H1 (cell line): ENCODE measurements around the gene CDK9. TPM values are rescaled to one million over a fixed set of nuclear protein-coding genes. Genes with fewer than 3 reads are reported as not detected.
A peak's percentile ranks its signal among the peaks of the same experiment; 100 is the strongest.

Experiments
- CTCF ChIA-PET: fragments of 300-600 bp; sonication (Branson Sonifier 250); formaldehyde crosslinking; loops from one replicate; lab custom pipeline; 2021; ENCODE audit not compliant: partially characterized antibody; lab: Charles Lee
- POLR2A ChIA-PET: fragments of 300-600 bp; sonication (Branson Sonifier 250); formaldehyde crosslinking; loops from one replicate; lab custom pipeline; 2021; ENCODE audit warnings: inconsistent platforms; ENCODE audit not compliant: partially characterized antibody; lab: Charles Lee
- DNase-seq, 2 experiments: peaks; one replicate each; pipeline versions ENCODE4 v3.0.0 to v3.0.0-alpha.2; 2010 to 2022; ENCODE audit warnings: low spot score in 2 of 2, low read depth in 1 of 2, mixed read lengths in 1 of 2
- FAIRE-seq: peaks from 2 replicates; lab custom pipeline; 2011; peaks lifted over from hg19 to GRCh38; lab: Jason Lieb, UNC
- H2AFZ ChIP-seq: 2 replicates; pipeline ENCODE4 v1.8.1; 2012; ENCODE audit warnings: low read length, inconsistent platforms
- H2AK5ac ChIP-seq: 2 replicates; pipeline ENCODE4 v1.6.1; 2013; ENCODE audit warnings: low read depth, low read length
- H2BK120ac ChIP-seq: replicated peaks from 2 replicates; pipeline ENCODE3; 2013; ENCODE audit warnings: low read depth, low read length, inconsistent platforms
- H2BK12ac ChIP-seq: 2 replicates; pipeline ENCODE4 v1.6.1; 2013; ENCODE audit warnings: low read depth, low read length
- H2BK15ac ChIP-seq: 2 replicates; pipeline ENCODE4 v1.6.1; 2013; ENCODE audit warnings: low read length
- H2BK20ac ChIP-seq: 2 replicates; pipeline ENCODE4 v1.6.1; 2013; ENCODE audit warnings: low read length
- H2BK5ac ChIP-seq: 2 replicates; pipeline ENCODE4 v1.6.1; 2013; ENCODE audit warnings: low read depth, low read length
- H3K14ac ChIP-seq: 2 replicates; pipeline ENCODE4 v1.6.1; 2013; ENCODE audit warnings: inconsistent platforms; ENCODE audit not compliant: insufficient read length
- H3K18ac ChIP-seq: 2 replicates; pipeline ENCODE4 v1.6.1; 2013; ENCODE audit warnings: low read length; ENCODE audit errors: extremely low read depth
- H3K23ac ChIP-seq: 2 replicates; pipeline ENCODE4 v1.6.1; 2013; ENCODE audit warnings: inconsistent platforms; ENCODE audit not compliant: insufficient read length
- H3K23me2 ChIP-seq: 2 replicates; pipeline ENCODE4 v1.6.1; 2013; ENCODE audit warnings: low read depth, low read length
- H3K27ac ChIP-seq: 2 replicates; pipeline ENCODE4 v1.6.1; 2011; ENCODE audit warnings: low read depth, low read length, inconsistent platforms
- H3K27me3 ChIP-seq, 4 experiments: replicated peaks in 1 of 4; 1 replicate in 1 of 4; 2 replicates in 3 of 4; pipeline versions ENCODE4 v1.6.1 to v1.8.1; 2011 to 2013; ENCODE audit warnings: low read length in 3 of 4, mild to moderate bottlenecking in 3 of 4, inconsistent platforms in 2 of 4, mixed read lengths in 2 of 4, moderate library complexity in 1 of 4; ENCODE audit not compliant: control insufficient read depth in 3 of 4, insufficient read depth in 3 of 4; ENCODE audit errors: extremely low read depth in 1 of 4
- H3K36me3 ChIP-seq, 4 experiments: 2 replicates each; pipeline versions ENCODE4 v1.6.1 to v1.8.1; 2011 to 2013; ENCODE audit warnings: mild to moderate bottlenecking in 4 of 4, low read length in 3 of 4, moderate library complexity in 2 of 4, control low read depth in 1 of 4, inconsistent platforms in 1 of 4; ENCODE audit not compliant: insufficient read depth in 4 of 4, control insufficient read depth in 2 of 4
- H3K4ac ChIP-seq: replicated peaks from 2 replicates; pipeline ENCODE3; 2013; ENCODE audit warnings: low read length, low read depth, mixed read lengths, inconsistent platforms; ENCODE audit not compliant: insufficient read length
- H3K4me1 ChIP-seq, 4 experiments: replicated peaks in 1 of 4; 1 replicate in 1 of 4; 2 replicates in 3 of 4; pipeline versions ENCODE4 v1.6.1 to v1.8.1; 2011 to 2013; ENCODE audit warnings: low read length in 3 of 4, inconsistent platforms in 2 of 4, mixed read lengths in 1 of 4; ENCODE audit not compliant: insufficient read depth in 4 of 4, control insufficient read depth in 3 of 4
- H3K4me2 ChIP-seq, 2 experiments: 2 replicates each; pipeline versions ENCODE4 v1.6.1 to v1.8.1; 2011 to 2013; ENCODE audit warnings: low read depth in 2 of 2, low read length in 2 of 2, control low read depth in 1 of 2, inconsistent platforms in 1 of 2, mild to moderate bottlenecking in 1 of 2; ENCODE audit not compliant: insufficient read depth in 1 of 2
- H3K4me3 ChIP-seq, 4 experiments: fragments of 200-600, 300-600 bp in 1 of 4; sonication (generic), shearing (Covaris generic), sonication (Bioruptor Twin) in 1 of 4; 2 replicates each; pipeline versions ENCODE4 v1.5.1 to v1.8.1; 2011 to 2016; ENCODE audit warnings: low read length in 4 of 4, low read depth in 3 of 4, control low read depth in 2 of 4, inconsistent platforms in 2 of 4, mild to moderate bottlenecking in 2 of 4, mixed read lengths in 1 of 4, moderate library complexity in 1 of 4; ENCODE audit not compliant: insufficient read depth in 2 of 4; ENCODE audit errors: extremely low read depth in 1 of 4
- H3K56ac ChIP-seq: replicated peaks from 2 replicates; pipeline ENCODE3; 2013; ENCODE audit warnings: low read depth, mild to moderate bottlenecking, mixed read lengths, low read length, inconsistent platforms; ENCODE audit not compliant: insufficient read length
- H3K79me1 ChIP-seq: 2 replicates; pipeline ENCODE4 v1.6.1; 2013; ENCODE audit warnings: low read depth, low read length, control low read depth
- H3K79me2 ChIP-seq, 2 experiments: 2 replicates each; pipeline versions ENCODE4 v1.6.1 to v1.8.1; 2012 to 2013; ENCODE audit warnings: low read length in 2 of 2, mild to moderate bottlenecking in 2 of 2, inconsistent platforms in 1 of 2; ENCODE audit not compliant: insufficient read depth in 2 of 2, control insufficient read depth in 1 of 2
- H3K9ac ChIP-seq, 4 experiments: replicated peaks in 1 of 4; 1 replicate in 1 of 4; 2 replicates in 3 of 4; pipeline versions ENCODE4 v1.6.1 to v1.8.1; 2011 to 2013; ENCODE audit warnings: low read depth in 3 of 4, low read length in 3 of 4, control low read depth in 2 of 4, mild to moderate bottlenecking in 2 of 4, moderate library complexity in 2 of 4, inconsistent platforms in 1 of 4; ENCODE audit errors: extremely low read depth in 1 of 4
- H3K9me3 ChIP-seq, 2 experiments: 2 replicates each; pipeline versions ENCODE4 v1.6.1 to v1.8.1; 2012 to 2013; ENCODE audit warnings: mild to moderate bottlenecking in 2 of 2, moderate library complexity in 2 of 2, control low read depth in 1 of 2, inconsistent platforms in 1 of 2, low read depth in 1 of 2, low read length in 1 of 2, mixed read lengths in 1 of 2; ENCODE audit not compliant: insufficient read depth in 2 of 2
- H4K20me1 ChIP-seq, 2 experiments: replicated peaks in 1 of 2; 2 replicates each; pipeline versions ENCODE3 to v1.8.1; 2011 to 2013; ENCODE audit warnings: inconsistent platforms in 2 of 2, low read length in 2 of 2, mild to moderate bottlenecking in 1 of 2; ENCODE audit not compliant: insufficient read depth in 2 of 2, control insufficient read depth in 1 of 2
- H4K5ac ChIP-seq: 2 replicates; pipeline ENCODE4 v1.6.1; 2013; ENCODE audit warnings: low read length, low read depth, mixed read lengths, inconsistent platforms; ENCODE audit not compliant: insufficient read length
- H4K8ac ChIP-seq: 2 replicates; pipeline ENCODE4 v1.8.0; 2013; ENCODE audit warnings: mild to moderate bottlenecking, moderate library complexity, low read length, inconsistent platforms; ENCODE audit not compliant: insufficient read depth; ENCODE audit errors: extremely low read depth
- H4K91ac ChIP-seq: replicated peaks from 2 replicates; pipeline ENCODE3; 2013; ENCODE audit warnings: low read length, mixed read lengths, inconsistent platforms; ENCODE audit not compliant: insufficient read length
- BRCA1 ChIP-seq: IDR thresholded peaks from 2 replicates; pipeline ENCODE4 v1.6.1; 2012; ENCODE audit warnings: low read depth, low read length, improper control_type of control experiment
- CHD1 ChIP-seq: IDR thresholded peaks from 2 replicates; pipeline ENCODE4 v1.6.1; 2012; ENCODE audit warnings: low read depth, low read length, improper control_type of control experiment
- JUN ChIP-seq: IDR thresholded peaks from 2 replicates; pipeline ENCODE4 v1.6.1; 2011; ENCODE audit warnings: low read depth, mild to moderate bottlenecking, improper control_type of control experiment, low read length
- JUND ChIP-seq: IDR thresholded peaks from 2 replicates; pipeline ENCODE4 v1.6.1; 2011; ENCODE audit warnings: mild to moderate bottlenecking, improper control_type of control experiment, low read length
- KDM5A ChIP-seq: fragments of 200-600 bp; IDR thresholded peaks from 2 replicates; pipeline ENCODE4 v1.7.1; 2012; ENCODE audit warnings: mild to moderate bottlenecking, low read length, inconsistent platforms, mixed read lengths
- NRF1 ChIP-seq: IDR thresholded peaks from 2 replicates; pipeline ENCODE4 v1.6.1; 2011; ENCODE audit warnings: mild to moderate bottlenecking, low read depth, low read length, improper control_type of control experiment
- TAF7 ChIP-seq: optimal IDR thresholded peaks from 2 replicates; pipeline ENCODE3; 2011; ENCODE audit warnings: low read depth, mild to moderate bottlenecking, inconsistent platforms, low read length, moderate library complexity, borderline replicate concordance
- TCF12 ChIP-seq: IDR thresholded peaks from 2 replicates; pipeline ENCODE4 v1.6.1; 2011; ENCODE audit warnings: low read depth, mild to moderate bottlenecking, low read length
- TEAD4 ChIP-seq: IDR thresholded peaks from 2 replicates; pipeline ENCODE4 v1.6.1; 2012; ENCODE audit warnings: low read depth, low read length, inconsistent platforms, mixed read lengths
- WGBS, 2 experiments: shearing (Covaris generic) in 1 of 2; methylation state at CpG; one replicate each; pipeline versions ENCODE4 v1.1.6 to v1.1.7; 2013 to 2015; ENCODE audit warnings: low lambda C conversion rate in 2 of 2, mixed read lengths in 2 of 2, inconsistent platforms in 1 of 2, low coverage in 1 of 2, missing lambda C conversion rate in 1 of 2; ENCODE audit not compliant: insufficient replicate concordance in 2 of 2, insufficient coverage in 1 of 2, insufficient read length in 1 of 2; ENCODE audit errors: extremely low coverage in 1 of 2, missing lambda C conversion rate in 1 of 2; 5-methylcytosine and 5-hydroxymethylcytosine counted together
- long read RNA-seq, 2 experiments: library from RNA in 1 of 2; library from capped mRNA in 1 of 2; stranded (forward); transcript quantifications; one replicate each; pipeline ENCODE4 v2.0.0, GENCODE V29; 2021; ENCODE audit warnings: inconsistent platforms in 1 of 2
- polyA minus RNA-seq, 3 experiments: library from RNA; depleted of rRNA, polyadenylated mRNA; stranded (reverse); fragments of >200 nt; gene quantifications; 1 replicate in 2 of 3; 2 replicates in 1 of 3; pipeline ENCODE4 v1.2.3, GENCODE V29; 2011
- polyA plus RNA-seq, 7 experiments: library from polyadenylated mRNA; depleted of rRNA in 3 of 7; stranded (reverse) in 5 of 7; unstranded in 2 of 7; fragments of >200 nt in 5 of 7; fragments of 200-250 nt in 2 of 7; gene quantifications; 1 replicate in 5 of 7; 2 replicates in 1 of 7; 4 replicates in 1 of 7; pipeline versions ENCODE4 v1.2.1 to v1.2.3, GENCODE V29; 2011 to 2013; ENCODE audit warnings: missing spikeins in 2 of 7, mixed read lengths in 2 of 7
- total RNA-seq: library from RNA; stranded (reverse); fragmentation: NEBNext Ultra II Directional; extraction: Animal tissue kit (Norgen Biotek cat#: 25700); gene quantifications from 2 replicates; pipeline ENCODE4 v1.2.1, GENCODE V29; 2021

Gene CDK9
- total RNA-seq (86.3 and 87.5 TPM in 2 replicates), polyA plus RNA-seq (2011; rRNA removed) (69.1 and 94.0 TPM in 2 replicates), polyA minus RNA-seq (2011; rRNA and poly(A)+ RNA removed) (75.4 and 85.6 TPM in 2 replicates)
- 79.0 TPM for polyA plus RNA-seq (2011; cell fraction: cytosol; rRNA removed)
- polyA plus RNA-seq (2011; cell fraction: nucleus; rRNA removed), result 126 TPM
- 55.7 to 89.9 TPM (median 79.6 TPM) in 4 replicates for polyA plus RNA-seq (2012, experiment 1 of 2)
- polyA plus RNA-seq (2012, experiment 2 of 2), result 70.2 TPM
- 42.8 TPM for polyA plus RNA-seq (2013, experiment 1 of 2)
- polyA plus RNA-seq (2013, experiment 2 of 2), result 41.6 TPM
- 42.9 TPM for polyA minus RNA-seq (2011; cell fraction: cytosol; rRNA and poly(A)+ RNA removed)
- polyA minus RNA-seq (2011; cell fraction: nucleus; rRNA and poly(A)+ RNA removed), result 73.9 TPM
- long read RNA-seq, experiment 1, transcript CDK9-201 (7 exons, 2,463 nt), result major isoform, 10 of 33 reads
- long read RNA-seq, experiment 1, partial matches to known transcripts, result 15 of 33 reads
- long read RNA-seq, experiment 1, other reads (novel, unspliced or antisense), result 5 of 33 reads
- long read RNA-seq, experiment 2, transcript CDK9-201 (7 exons, 2,463 nt), result major isoform, 12 of 16 reads
- long read RNA-seq, experiment 2, partial matches to known transcripts, result 2 of 16 reads
- long read RNA-seq, experiment 2, other reads (novel, unspliced or antisense), result 2 of 16 reads

GRCh38 chr9:127785933-127786772 lies at the start of gene CDK9:
CDK9 (plus strand) TSS chr9:127786034; CDS start chr9:127786149, 115 bp downstream.
- 2% methylated on average over 45 of the region's 75 CpGs; no CpG with 5 or more reads in 1 of the 2 experiments for WGBS, 2 experiments
- Histone ChIP-seq H3K4me2 (peak within 1 kb of the TSS; percentile 46 to 66), H3K36me3 (peaks cover 29 to 40% (median 39%) of the 10 kb centered on the region in 4 experiments), H3K4ac (no peak within 1 kb of the TSS), H2BK5ac (peak within 1 kb of the TSS; percentile 60), H3K9ac (peak within 1 kb of the TSS; percentile 72 to 84 (median 78); a peak in 6 of 7 replicates), H3K4me3 (peak within 1 kb of the TSS; percentile 71 to 100 (median 92)), H2BK120ac (no peak within 1 kb of the TSS), H4K8ac (peak within 1 kb of the TSS; percentile 96), H2BK20ac (no peak within 1 kb of the TSS), H3K56ac (peak within 1 kb of the TSS; percentile 70), H3K27me3 (no peaks in the 10 kb centered on the region), H3K27ac (peak within 1 kb of the TSS; percentile 76; the same call in 1 of the 2 replicates), H2AK5ac (no peak within 1 kb of the TSS), H3K23me2 (no peaks in the 10 kb centered on the region), H3K79me2 (peaks cover 3 to 37% of the 10 kb centered on the region in 2 experiments; a peak in 2 of 4 replicates), H4K91ac (no peak within 1 kb of the TSS), H3K23ac (no peak within 1 kb of the TSS), H4K20me1 (peaks cover 23 to 27% of the 10 kb centered on the region in 2 experiments), H3K4me1 (peaks cover 0 to 4% (median 2%) of the 10 kb centered on the region in 4 experiments; a peak in 3 of 7 replicates), H2AFZ (no peak within 1 kb of the TSS), H2BK12ac (no peak within 1 kb of the TSS), H3K14ac (no peak within 1 kb of the TSS), H3K79me1 (peaks cover 10% of the 10 kb centered on the region), H2BK15ac (no peak within 1 kb of the TSS), H4K5ac (peak within 1 kb of the TSS; percentile 84), H3K18ac (peak within 1 kb of the TSS; percentile 90), H3K9me3 (no peaks in the 10 kb centered on the region)
- peak in 1 of 2 experiments; percentile 93 for DNase-seq
- no peak for FAIRE-seq
- ChIA-PET CTCF (interaction anchor here (0.9 to 16.2 kb wide), 13 partner anchors 10 to 83 kb away, joined by 3 to 227 read pairs (median 5); partner anchors contain the start of genes FPGS and TOR2A), POLR2A (interaction anchor here (0.6 to 10.2 kb wide), 19 partner anchors 8 to 370 kb away, joined by 3 to 140 read pairs (median 4); partner anchors contain the start of gene FPGS)
- TF ChIP-seq BRCA1 (no peak), CHD1 (no peak), TCF12 (no peak), TAF7 (no peak), JUND (no peak), KDM5A (no peak), TEAD4 (0 out of 2 replicates have a peak, but pooled peaks have one; percentile 6), JUN (no peak), NRF1 (no peak)
